GM18511 (cell line): ENCODE measurements around the gene PSMB10.
"Not testable (repeated sequence)": the region's sequence is repeated elsewhere in the genome, so short reads cannot be mapped to it uniquely, and the experiment has no call there.

Experiments used
- ATAC-seq: cut with Tn5 transposase; IDR thresholded peaks from one replicate; pipeline ENCODE4 v1.9.1; 2021; ENCODE audit warnings: mild to moderate bottlenecking, moderate library complexity; ENCODE audit not compliant: unreplicated experiment

The PSMB10 gene

GRCh38 chr16:67928147-67928546 lies 8.5 kb downstream of the PSMB10 start:
- ATAC-seq: no peak

- ATAC-seq: no peak
Measured at GRCh38 chr16:67927131-67927941, 9.3 kb downstream of the PSMB10 start.

GRCh38 chr16:67926181-67926750 lies 10.4 kb downstream of the PSMB10 start:
- no peak for ATAC-seq

- ATAC-seq: no peak
Measured at GRCh38 chr16:67924140-67924906, 12.3 kb downstream of the PSMB10 start.

- no peak for ATAC-seq
Measured at GRCh38 chr16:67923414-67924116, 13.1 kb downstream of the PSMB10 start.

- no peak for ATAC-seq
Measured at GRCh38 chr16:67922740-67923139, 13.9 kb downstream of the PSMB10 start.

GRCh38 chr16:67922221-67922620 lies 14.4 kb downstream of the PSMB10 start:
- no peak for ATAC-seq

GRCh38 chr16:67919622-67920221 lies 16.9 kb downstream of the PSMB10 start:
- no peak for ATAC-seq

GRCh38 chr16:67917852-67918236 lies 18.8 kb downstream of the PSMB10 start:
- no peak for ATAC-seq

GRCh38 chr16:67917140-67917851 lies 19.4 kb downstream of the PSMB10 start:
- ATAC-seq: no peak

GRCh38 chr16:67915831-67916723 lies 20.6 kb downstream of the PSMB10 start:
- no peak for ATAC-seq

GRCh38 chr16:67915496-67915769 lies 21.2 kb downstream of the PSMB10 start:
- ATAC-seq: not testable (repeated sequence)

- no peak for ATAC-seq
Measured at GRCh38 chr16:67914758-67915495, 21.7 kb downstream of the PSMB10 start.

- ATAC-seq: no peak
Measured at GRCh38 chr16:67910158-67910557, 26.5 kb downstream of the PSMB10 start.

GRCh38 chr16:67909056-67909742 lies 27.5 kb downstream of the PSMB10 start:
- no peak for ATAC-seq

- no peak for ATAC-seq
Measured at GRCh38 chr16:67907397-67908180, 29.1 kb downstream of the PSMB10 start.

GRCh38 chr16:67902831-67903230 lies 33.8 kb downstream of the PSMB10 start:
- ATAC-seq: no peak
